ENCODE measurements around the gene DLX2. TPM values are rescaled to one million over a fixed set of nuclear protein-coding genes. Genes with fewer than 3 reads are reported as not detected.
"Not testable (repeated sequence)": the region's sequence is repeated elsewhere in the genome, so short reads cannot be mapped to it uniquely, and the experiment has no call there.

The DLX2 gene
- total RNA-seq, 1 experiment from 2014 or later, result 4.4 TPM

DNA sequence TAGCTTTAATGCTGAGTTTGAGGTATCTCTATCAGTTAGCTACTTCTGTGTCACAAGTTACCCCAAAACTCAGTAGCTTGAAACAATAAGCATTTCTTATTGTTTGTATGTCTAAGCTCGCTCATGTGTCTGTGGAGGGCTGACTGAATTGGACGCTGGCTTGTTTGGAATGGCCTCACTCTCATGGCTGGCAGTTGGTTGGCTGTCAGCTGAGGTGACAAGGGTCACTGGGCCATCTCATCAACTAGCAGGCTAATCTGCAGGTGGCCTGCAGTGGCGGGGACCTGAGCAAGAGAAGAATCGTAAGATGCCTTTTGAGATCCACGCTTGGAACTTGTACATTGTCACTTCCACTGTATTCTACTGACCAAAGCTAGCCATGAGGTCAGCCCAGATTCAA is 13.4 kb upstream of the DLX2 start:
- BruUV-seq (replicated peaks), result no TSS peak
- H3K36me3 ChIP-seq (ENCODE audit: control insufficient read depth, insufficient read depth, low read length), result no peaks in the 10 kb centered on the region
- H3K9me3 ChIP-seq (ENCODE audit: control insufficient read depth, insufficient read depth, low read depth, low read length), result no peaks in the 10 kb centered on the region
- H3K4me3 ChIP-seq (ENCODE audit: low read depth in 2 of 2, low read length in 2 of 2), result no peak overlapping the region
- no peak overlapping the region for H3K27ac ChIP-seq (ENCODE audit: low read length)
- intact Hi-C loops (cut with micrococcal nuclease; ENCODE audit: unreplicated experiment), result no loop called here
- in situ Hi-C loops (cut with HindIII; ENCODE audit: low pct_unique_long_range_greater_than_20kb, low sequenced_read_pairs), result no loop called here
- ChIA-PET CTCF (no interaction called here), POLR2A (no interaction called here)
- TF ChIP-seq TCF7L2 (IDR thresholded peaks at IDR 0.05; ENCODE audit: low read depth, low read length), result no peak
- TF ChIP-seq POLR2AphosphoS5 (IDR thresholded peaks at IDR 0.05; ENCODE audit: low read depth, low read length), result no peak
- no peak for TF ChIP-seq REST (IDR thresholded peaks at IDR 0.05; ENCODE audit: insufficient read depth in 1 of 2, low read depth in 2 of 2, low read length in 1 of 2)
- TF ChIP-seq, protein P1, sequence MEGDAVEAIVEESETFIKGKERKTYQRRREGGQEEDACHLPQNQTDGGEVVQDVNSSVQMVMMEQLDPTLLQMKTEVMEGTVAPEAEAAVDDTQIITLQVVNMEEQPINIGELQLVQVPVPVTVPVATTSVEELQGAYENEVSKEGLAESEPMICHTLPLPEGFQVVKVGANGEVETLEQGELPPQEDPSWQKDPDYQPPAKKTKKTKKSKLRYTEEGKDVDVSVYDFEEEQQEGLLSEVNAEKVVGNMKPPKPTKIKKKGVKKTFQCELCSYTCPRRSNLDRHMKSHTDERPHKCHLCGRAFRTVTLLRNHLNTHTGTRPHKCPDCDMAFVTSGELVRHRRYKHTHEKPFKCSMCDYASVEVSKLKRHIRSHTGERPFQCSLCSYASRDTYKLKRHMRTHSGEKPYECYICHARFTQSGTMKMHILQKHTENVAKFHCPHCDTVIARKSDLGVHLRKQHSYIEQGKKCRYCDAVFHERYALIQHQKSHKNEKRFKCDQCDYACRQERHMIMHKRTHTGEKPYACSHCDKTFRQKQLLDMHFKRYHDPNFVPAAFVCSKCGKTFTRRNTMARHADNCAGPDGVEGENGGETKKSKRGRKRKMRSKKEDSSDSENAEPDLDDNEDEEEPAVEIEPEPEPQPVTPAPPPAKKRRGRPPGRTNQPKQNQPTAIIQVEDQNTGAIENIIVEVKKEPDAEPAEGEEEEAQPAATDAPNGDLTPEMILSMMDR (IDR thresholded peaks at IDR 0.05), result no peak
- no peak for TF ChIP-seq SIN3A (IDR thresholded peaks at IDR 0.05; ENCODE audit: borderline replicate concordance, insufficient read depth, low read depth, low read length)
- no peaks in the 10 kb centered on the region for H3K27me3 ChIP-seq (ENCODE audit: control insufficient read depth, insufficient read depth, low read length)
- ATAC-seq (no peak), DNase-seq (ENCODE audit: low read depth, low spot score) (no peak)
- no peaks in the 10 kb centered on the region for H3K4me1 ChIP-seq (ENCODE audit: control insufficient read depth, insufficient read depth, low read length)

DNA sequence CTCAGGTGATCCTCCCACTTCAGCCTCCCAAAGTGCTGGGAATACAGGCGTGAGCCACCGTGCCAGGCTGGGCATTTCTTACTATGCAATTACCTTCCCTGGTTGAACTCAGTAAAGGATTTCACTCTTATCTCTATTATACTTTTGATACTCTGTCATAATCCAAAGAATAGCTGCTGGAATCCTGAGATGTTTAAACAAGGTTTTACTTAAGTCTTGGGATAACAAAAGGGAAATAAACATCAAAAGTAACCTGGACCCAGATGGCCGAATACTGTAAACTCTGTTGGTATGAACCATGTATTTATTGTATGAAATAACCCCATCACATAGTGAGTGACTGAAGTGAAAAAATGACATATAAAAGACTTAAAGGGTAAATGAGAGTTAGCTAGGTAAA is 11.9 kb upstream of the DLX2 start:
- TF ChIP-seq, protein P1 (IDR thresholded peaks at IDR 0.05), result no peak
- TF ChIP-seq SIN3A (IDR thresholded peaks at IDR 0.05; ENCODE audit: borderline replicate concordance, insufficient read depth, low read depth, low read length) (no peak), REST (IDR thresholded peaks at IDR 0.05; ENCODE audit: insufficient read depth in 1 of 2, low read depth in 2 of 2, low read length in 1 of 2) (no peak), POLR2AphosphoS5 (IDR thresholded peaks at IDR 0.05; ENCODE audit: low read depth, low read length) (no peak), TCF7L2 (IDR thresholded peaks at IDR 0.05; ENCODE audit: low read depth, low read length) (no peak)
- ChIA-PET POLR2A (no interaction called here), CTCF (interaction anchor here (0.6 to 0.7 kb wide), 2 partner anchors 27 to 542 kb away, joined by 3 to 4 read pairs; no protein-coding TSS in a partner anchor)
- in situ Hi-C loops (cut with HindIII; ENCODE audit: low pct_unique_long_range_greater_than_20kb, low sequenced_read_pairs), result no loop called here
- no peaks in the 10 kb centered on the region for H3K27me3 ChIP-seq (ENCODE audit: control insufficient read depth, insufficient read depth, low read length)
- DNase-seq (ENCODE audit: low read depth, low spot score), result no peak
- ATAC-seq, result no peak
- BruUV-seq (replicated peaks), result no TSS peak
- no peaks in the 10 kb centered on the region for H3K4me1 ChIP-seq (ENCODE audit: control insufficient read depth, insufficient read depth, low read length)
- H3K36me3 ChIP-seq (ENCODE audit: control insufficient read depth, insufficient read depth, low read length), result no peaks in the 10 kb centered on the region
- no peak overlapping the region for H3K27ac ChIP-seq (ENCODE audit: low read length)
- H3K4me3 ChIP-seq (ENCODE audit: low read depth in 2 of 2, low read length in 2 of 2), result no peak overlapping the region
- H3K9me3 ChIP-seq (ENCODE audit: control insufficient read depth, insufficient read depth, low read depth, low read length), result no peaks in the 10 kb centered on the region
- intact Hi-C loops (cut with micrococcal nuclease; ENCODE audit: unreplicated experiment), result no loop called here

DNA sequence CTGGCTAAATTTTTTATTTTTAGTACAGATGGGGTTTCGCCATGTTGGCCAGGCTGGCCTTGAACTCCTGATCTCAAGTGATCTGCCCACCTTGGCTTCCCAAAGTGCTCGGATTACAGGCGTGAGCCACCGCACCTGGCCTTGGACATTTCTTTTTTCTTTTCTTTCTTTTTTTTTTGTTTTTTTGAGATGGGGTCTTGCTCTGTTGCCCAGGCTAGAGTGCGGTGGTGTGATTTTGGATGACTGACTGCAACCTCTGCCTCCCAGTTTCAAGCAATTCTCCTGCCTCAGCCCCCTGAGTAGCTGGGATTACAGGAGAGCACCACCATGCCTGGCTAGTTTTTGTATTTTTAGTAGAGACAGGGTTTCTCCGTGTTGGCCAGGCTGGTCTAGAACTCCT is 11.5 kb upstream of the DLX2 start:
- H3K9me3 ChIP-seq (ENCODE audit: control insufficient read depth, insufficient read depth, low read depth, low read length); POLR2A ChIA-PET; H3K4me3 ChIP-seq (ENCODE audit: low read depth in 2 of 2, low read length in 2 of 2); ATAC-seq; H3K27me3 ChIP-seq (ENCODE audit: control insufficient read depth, insufficient read depth, low read length); H3K4me1 ChIP-seq (ENCODE audit: control insufficient read depth, insufficient read depth, low read length); H3K36me3 ChIP-seq (ENCODE audit: control insufficient read depth, insufficient read depth, low read length); DNase-seq (ENCODE audit: low read depth, low spot score); BruUV-seq (replicated peaks); in situ Hi-C loops (cut with HindIII; ENCODE audit: low pct_unique_long_range_greater_than_20kb, low sequenced_read_pairs); intact Hi-C loops (cut with micrococcal nuclease; ENCODE audit: unreplicated experiment); H3K27ac ChIP-seq (ENCODE audit: low read length): not testable (repeated sequence)
- CTCF ChIA-PET, result interaction anchor here (0.5 to 1.6 kb wide), 8 partner anchors 10 to 551 kb away, joined by 3 to 14 read pairs (median 3); no protein-coding TSS in a partner anchor
